ENCODE data around the gene STX18.
"Not testable (repeated sequence)": the region's sequence is repeated elsewhere in the genome, so short reads cannot be mapped to it uniquely, and the experiment has no call there.

Gene STX18

DNA sequence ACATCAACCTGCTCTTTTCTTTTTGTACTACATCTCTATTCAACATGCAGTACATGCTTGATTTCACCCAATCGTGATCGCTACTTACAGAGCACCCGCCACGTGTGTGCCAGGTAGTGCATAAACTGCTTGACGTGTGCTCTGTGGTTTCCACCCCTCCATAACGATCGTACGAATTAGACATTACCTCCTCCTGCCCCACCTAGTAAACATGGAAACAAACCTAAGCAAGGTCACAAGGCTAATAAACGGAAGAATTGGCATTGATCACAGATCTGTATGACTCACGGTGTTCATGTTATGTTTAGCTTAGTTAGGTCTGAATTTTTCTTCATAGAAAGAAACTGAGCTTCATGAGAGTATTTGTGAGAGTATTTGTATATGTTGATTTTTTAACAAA, 64.1 kb downstream of the STX18 start:
- DNase-seq = no peak

DNA sequence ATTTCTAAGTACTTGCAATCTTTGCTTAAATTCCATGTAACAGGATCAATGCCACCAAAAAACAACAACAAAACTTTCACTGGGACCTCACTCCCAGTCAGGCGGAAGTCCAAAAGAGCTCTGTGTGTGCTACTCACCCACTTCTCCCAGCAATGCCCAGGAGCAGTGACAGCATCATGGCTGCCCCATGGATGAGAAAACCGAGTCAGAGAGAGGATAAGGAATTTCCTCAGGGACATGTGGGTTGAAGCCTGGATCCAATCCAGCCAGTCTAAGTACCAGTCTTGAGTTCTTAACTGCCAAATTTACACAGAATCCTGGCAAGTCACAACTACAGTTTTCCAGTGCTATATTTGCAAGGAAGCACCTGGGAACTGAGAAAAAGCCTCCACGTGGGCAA, 64.5 kb downstream of the STX18 start:
- DNase-seq = peak; percentile 55

DNA sequence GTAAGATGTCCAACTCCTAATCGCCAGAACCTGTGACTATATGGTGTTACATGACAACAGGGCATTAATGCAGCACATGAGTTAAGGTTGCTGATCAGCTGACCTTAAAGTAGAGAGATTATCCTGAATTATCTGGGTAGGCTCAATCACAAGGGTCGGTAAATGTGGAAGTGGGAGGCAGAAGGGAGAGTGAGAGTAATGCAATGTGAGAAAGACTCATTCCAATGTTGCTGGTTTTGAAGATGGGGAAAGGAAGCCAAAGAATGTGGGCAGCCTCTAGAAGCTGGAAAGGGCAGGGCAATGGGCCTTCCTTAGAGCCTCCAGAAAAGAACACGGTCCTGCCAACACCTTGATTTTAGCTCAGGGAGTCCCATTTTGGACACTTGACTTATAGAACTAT, 67.4 kb downstream of the STX18 start:
- no peak for DNase-seq

- no peak for DNase-seq
These were observed 69.4 kb downstream of the STX18 start for GRCh38 chr4:4472344-4472958.

DNA sequence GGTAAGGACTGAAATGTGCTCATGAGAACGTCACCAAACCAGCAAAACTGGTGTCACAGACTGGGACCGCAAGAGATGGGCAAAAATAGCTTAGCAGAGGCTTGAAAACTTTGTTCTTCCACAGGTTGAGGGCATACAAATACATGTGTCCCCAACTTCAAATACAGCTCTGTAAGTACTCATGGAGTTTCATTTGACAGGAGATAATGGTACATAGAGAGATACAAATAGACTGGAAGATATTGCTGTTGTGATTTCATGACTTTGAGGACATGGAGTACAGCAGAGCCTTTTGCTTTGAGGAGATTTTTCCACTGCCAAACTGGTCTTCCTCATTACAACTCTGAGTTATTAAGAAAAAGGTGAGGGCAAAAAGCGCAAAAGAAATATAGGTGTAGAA, 70.7 kb downstream of the STX18 start:
- DNase-seq = no peak

- DNase-seq = peak; percentile 51
These were observed 71.6 kb downstream of the STX18 start for GRCh38 chr4:4470208-4470607.

DNA sequence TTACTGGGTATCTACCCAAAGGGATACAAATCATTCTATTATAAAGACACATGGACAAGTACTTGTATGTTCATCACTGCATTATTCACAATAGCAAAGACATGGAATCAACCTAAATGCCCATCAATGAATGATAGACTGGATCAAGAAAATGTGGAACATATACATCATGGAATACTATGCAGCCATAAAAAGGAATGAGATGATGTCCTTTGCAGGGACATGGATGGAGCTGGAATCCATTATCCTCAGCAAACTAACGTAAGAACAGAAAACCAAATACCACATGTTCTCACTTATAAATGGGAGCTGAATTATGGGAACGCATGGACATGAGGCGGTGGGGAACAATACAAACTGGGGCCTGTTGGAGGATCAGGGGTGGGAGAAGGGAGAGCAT, 76.6 kb downstream of the STX18 start:
- not testable (repeated sequence) for DNase-seq

GRCh38 chr4:4462970-4463369, 78.9 kb downstream of the STX18 start:
- DNase-seq = no peak

DNA sequence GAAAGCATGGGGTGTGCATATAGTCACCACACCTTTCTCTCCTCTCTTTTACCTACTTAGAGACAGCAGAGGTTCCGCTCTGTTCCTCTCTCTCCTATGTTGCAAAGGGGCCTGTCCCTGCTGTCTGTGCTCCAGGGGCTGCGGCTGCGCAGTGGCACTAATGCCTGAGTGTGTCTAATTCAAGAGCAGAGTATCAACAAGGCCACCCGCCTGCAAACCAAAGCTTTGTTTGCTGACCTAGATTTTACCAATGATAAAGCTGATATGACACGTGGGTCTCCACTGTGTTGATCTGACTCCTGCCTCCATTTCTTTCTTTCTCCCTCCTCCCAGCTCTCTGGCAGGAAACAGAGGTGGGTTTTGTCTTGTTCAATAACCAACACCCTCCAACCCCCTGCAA, 80.0 kb downstream of the STX18 start:
- no peak for DNase-seq

GRCh38 chr4:4461178-4461577, 80.7 kb downstream of the STX18 start:
- DNase-seq = no peak

- no peak for DNase-seq
These were observed 81.1 kb downstream of the STX18 start for GRCh38 chr4:4460759-4461158.

- no peak for DNase-seq
These were observed 82.7 kb downstream of the STX18 start for GRCh38 chr4:4459181-4459580.

GRCh38 chr4:4457803-4458553, 83.9 kb downstream of the STX18 start:
- DNase-seq = peak; percentile 74

- DNase-seq = no peak
These were observed 84.9 kb downstream of the STX18 start for GRCh38 chr4:4456816-4457578.

DNA sequence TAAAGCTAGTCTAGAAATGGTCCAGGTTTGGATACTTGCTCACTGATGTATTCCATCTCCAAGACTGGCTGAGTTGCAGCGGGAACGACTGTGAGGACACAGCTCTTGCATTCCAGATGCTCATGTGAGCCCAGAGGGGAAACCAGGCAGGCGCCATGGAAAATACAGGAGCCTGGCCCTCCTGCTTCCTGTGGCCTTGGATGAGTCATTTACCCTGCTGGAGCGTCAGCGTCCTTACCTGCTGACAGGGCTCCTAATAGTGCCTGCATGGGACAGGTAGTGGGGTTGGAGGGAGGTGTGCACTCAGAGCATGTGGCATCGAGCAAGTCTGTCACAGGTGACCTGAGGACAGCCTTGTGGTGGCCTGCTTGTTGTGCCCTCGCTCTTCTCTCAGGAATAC, 85.5 kb downstream of the STX18 start:
- DNase-seq = peak; percentile 33

GRCh38 chr4:4455210-4455865, 86.5 kb downstream of the STX18 start:
- DNase-seq = no peak

DNA sequence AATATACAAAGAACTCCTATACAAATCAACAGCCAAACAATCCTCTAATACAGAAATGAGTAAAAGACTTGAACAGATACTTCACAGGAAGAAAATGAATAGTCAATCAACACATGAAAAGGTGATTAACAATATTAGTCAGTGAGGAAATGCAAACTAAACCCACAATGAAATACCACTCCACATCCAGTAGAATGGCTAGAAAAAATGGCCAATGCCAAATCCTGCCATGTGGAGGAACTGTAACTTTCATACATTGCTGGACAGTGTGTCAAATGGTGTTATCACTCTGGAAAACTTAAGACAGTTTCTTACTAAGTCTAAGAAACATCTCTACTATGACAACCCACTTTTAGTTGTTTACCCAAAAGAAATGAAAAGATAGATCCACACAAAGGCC, 95.4 kb downstream of the STX18 start:
- peak; percentile 21 for DNase-seq

DNA sequence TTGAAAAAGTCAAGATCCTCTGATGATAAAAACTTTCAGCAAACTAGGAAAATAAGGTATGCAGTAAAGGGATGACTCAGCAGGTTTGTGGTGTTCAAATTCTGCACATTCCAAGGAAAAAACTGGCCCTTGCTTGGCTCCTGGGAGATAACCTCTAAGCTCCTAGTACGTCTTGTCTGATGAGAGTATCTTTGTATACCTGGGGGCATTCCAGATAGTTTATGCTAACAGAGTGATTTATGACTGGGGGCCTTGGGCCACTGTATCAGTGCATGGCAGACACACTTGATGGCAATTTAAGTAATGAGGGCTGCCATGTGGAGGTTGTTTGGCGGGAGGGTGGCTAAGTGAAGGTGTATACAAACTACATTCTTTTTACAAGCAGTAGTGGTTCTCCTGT, 98.0 kb downstream of the STX18 start:
- peak; percentile 61 for DNase-seq

- DNase-seq = no peak
These were observed 101.4 kb downstream of the STX18 start for GRCh38 chr4:4440333-4441061.

DNA sequence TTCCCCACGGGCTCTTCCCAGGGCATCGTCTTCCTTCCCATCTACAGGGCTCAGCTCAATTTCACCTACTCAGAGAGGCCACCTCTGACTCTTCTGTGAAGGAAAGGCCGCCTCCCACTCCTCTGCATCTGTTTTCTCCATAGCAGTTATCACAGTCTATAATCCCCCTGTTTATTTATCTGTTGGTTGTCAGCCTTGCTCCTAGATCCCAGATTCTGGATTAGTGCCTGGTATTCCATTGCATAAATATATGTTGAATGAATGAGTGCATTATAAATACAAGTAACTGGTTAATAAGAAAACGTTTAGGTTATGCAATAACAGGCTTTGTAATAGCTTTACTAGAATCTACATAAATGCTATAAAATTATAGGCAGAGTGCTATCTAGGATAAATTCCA, 102.1 kb downstream of the STX18 start:
- no peak for DNase-seq

DNA sequence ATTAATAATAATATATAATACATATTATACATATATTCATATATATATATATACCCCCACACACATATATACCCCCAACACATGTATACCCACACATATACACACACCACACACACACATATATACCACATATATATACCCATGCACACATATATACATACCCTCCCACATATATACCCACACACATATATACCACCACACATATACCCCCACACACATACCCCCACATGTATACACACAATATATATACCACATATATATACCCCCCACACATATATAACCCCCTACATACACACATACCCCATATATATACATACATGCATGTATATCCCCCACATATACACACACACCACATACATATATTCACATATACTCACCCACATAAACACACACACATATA, 103.0 kb downstream of the STX18 start:
- DNase-seq = no peak

DNA sequence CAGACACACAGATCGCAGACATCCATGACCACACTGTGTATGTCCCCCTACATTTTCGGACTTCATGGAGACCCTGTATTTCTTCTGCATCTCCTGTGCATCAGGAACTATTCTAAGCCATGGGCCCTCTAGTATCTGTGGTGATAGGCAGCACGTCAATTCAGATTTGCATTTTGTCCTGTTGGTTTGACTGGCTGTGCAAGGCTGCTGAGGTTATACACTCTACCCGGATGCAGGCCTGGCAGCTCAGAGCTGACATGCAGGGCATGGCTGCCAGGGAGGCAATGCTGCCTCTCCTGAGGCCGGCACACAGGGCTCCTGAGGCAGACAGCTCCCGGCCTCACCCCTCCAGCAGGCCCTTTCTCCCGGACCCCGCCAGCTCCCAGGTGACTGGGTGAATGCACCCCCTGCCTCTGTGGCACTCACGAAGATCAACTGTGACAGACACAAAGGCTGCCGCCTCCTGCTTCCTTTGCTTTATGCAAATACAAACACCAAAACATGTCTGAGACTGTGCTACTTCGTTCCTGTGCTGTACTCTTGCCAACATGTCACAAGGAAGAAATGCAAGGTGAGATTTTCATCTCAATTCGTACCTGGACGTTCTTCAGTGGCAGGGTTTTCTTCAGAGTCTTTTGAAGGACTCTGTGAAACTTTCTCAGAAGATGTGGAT, 103.9 kb downstream of the STX18 start:
- DNase-seq = no peak
